ENCODE data around the gene TGM1.

Gene TGM1

GRCh38 chr14:24255438-24255837, 7.5 kb downstream of the TGM1 start:
- TF ChIP-seq CTCF (IDR thresholded peaks at IDR 0.05; ENCODE audit: insufficient read depth, low read length, missing control alignments): no peak
- ChIA-PET POLR2A (no interaction called here), CTCF (interaction anchor here (1.1 to 16.0 kb wide), 4 partner anchors 11 to 52 kb away, joined by 3 to 155 read pairs (median 40); partner anchors contain the start of genes CIDEB, DHRS1, NOP9 and TINF2)
- H3K4me3 ChIP-seq (ENCODE audit: low read depth, low read length): no peak overlapping the region
- DNase-seq (ENCODE audit: low read depth, low spot score): no peak

GRCh38 chr14:24254630-24255392, 8.2 kb downstream of the TGM1 start:
- DNase-seq (ENCODE audit: low read depth, low spot score): no peak
- H3K4me3 ChIP-seq (ENCODE audit: low read depth, low read length): no peak overlapping the region
- ChIA-PET POLR2A (no interaction called here), CTCF (interaction anchor here (1.1 to 16.0 kb wide), 3 partner anchors 10 to 43 kb away, joined by 3 to 155 read pairs (median 72); partner anchors contain the start of genes DHRS1, NOP9 and TINF2)
- TF ChIP-seq CTCF (IDR thresholded peaks at IDR 0.05; ENCODE audit: insufficient read depth, low read length, missing control alignments): no peak

GRCh38 chr14:24253936-24254335, 9.0 kb downstream of the TGM1 start:
- POLR2A ChIA-PET: no interaction called here
- no peak for DNase-seq (ENCODE audit: low read depth, low spot score)
- no peak for TF ChIP-seq CTCF (IDR thresholded peaks at IDR 0.05; ENCODE audit: insufficient read depth, low read length, missing control alignments)
- H3K4me3 ChIP-seq (ENCODE audit: low read depth, low read length): no peak overlapping the region
- CTCF ChIA-PET: interaction anchor here (8.0 to 16.0 kb wide), 2 partner anchors 10 to 44 kb away, joined by 72 to 155 read pairs; partner anchors contain the start of genes DHRS1, NOP9 and TINF2

DNA sequence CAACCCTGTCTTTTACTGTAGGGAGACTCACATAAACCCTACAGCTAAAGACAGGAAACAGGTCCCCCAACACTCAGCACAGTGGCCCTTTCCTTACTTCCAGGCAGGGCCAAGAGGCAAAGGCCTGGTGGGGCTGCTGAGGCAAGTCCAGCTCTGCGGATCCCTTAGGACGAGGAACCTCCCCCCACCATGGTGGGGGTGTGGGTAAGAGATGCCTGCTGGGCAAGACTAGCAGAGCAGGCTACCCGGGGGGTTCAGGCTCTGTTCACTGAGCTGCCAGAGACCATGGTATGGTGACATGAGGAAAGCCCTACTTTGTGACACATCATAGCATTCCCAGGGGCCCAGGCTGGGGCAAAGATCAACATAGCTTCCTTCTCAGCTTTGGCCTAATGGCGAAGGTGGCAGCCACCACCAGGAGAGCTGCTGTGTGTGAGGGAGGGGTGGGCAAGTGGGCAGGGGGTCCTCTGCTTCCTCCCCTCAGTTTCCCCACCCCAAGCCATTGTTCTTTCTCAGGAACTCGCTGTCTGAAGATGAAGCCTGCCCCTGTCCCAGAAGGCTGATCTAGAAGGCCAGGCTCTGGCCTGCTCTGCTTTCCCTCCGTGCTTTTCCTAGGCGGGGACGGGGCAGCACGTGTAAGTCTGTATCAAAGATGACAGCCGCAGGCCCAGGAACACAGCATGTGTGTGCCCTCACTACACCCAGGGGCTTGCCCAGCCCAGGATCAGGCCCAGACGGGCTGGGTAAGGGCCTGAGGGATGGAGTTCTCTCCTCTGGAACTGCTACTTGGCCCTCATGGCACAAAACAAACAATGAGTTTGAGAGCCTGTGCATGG, 10.5 kb downstream of the TGM1 start:
- CTCF ChIA-PET: interaction anchor here (0.6 to 16.0 kb wide), 14 partner anchors 8 to 143 kb away, joined by 3 to 155 read pairs (median 4); partner anchors contain the start of genes CIDEB, DHRS1, GMPR2 and LTB4R2

GRCh38 chr14:24251880-24252288, 11.1 kb downstream of the TGM1 start:
- CTCF ChIA-PET: interaction anchor here (0.7 to 16.0 kb wide), 14 partner anchors 8 to 82 kb away, joined by 3 to 155 read pairs (median 4); partner anchors contain the start of genes CIDEB, DHRS1, GMPR2 and LTB4R2
- POLR2A ChIA-PET: interaction anchor here (1.0 to 2.4 kb wide), 2 partner anchors 10 to 19 kb away, joined by 4 to 18 read pairs; partner anchors contain the start of genes RABGGTA and TINF2
- no peak for DNase-seq (ENCODE audit: low read depth, low spot score)
- no peak for TF ChIP-seq CTCF (IDR thresholded peaks at IDR 0.05; ENCODE audit: insufficient read depth, low read length, missing control alignments)
- H3K4me3 ChIP-seq (ENCODE audit: low read depth, low read length): no peak overlapping the region

More for the DNA sequence above, 10.5 kb downstream of the TGM1 start:
- POLR2A ChIA-PET: interaction anchor here (1.0 to 2.4 kb wide), 2 partner anchors 10 to 19 kb away, joined by 4 to 18 read pairs; partner anchors contain the start of genes RABGGTA and TINF2
- no peak for TF ChIP-seq CTCF (IDR thresholded peaks at IDR 0.05; ENCODE audit: insufficient read depth, low read length, missing control alignments)
- DNase-seq (ENCODE audit: low read depth, low spot score): no peak
- H3K4me3 ChIP-seq (ENCODE audit: low read depth, low read length): no peak overlapping the region

All from AG04449 (cell line).